ENCODE results near the gene RAB28. TPM values are rescaled to one million over a fixed set of nuclear protein-coding genes. Genes with fewer than 3 reads are reported as not detected.

RAB28 gene
- polyA plus RNA-seq, 1 of the 3 experiments (the other 2 are of a cell fraction) = 10.5 TPM

DNA sequence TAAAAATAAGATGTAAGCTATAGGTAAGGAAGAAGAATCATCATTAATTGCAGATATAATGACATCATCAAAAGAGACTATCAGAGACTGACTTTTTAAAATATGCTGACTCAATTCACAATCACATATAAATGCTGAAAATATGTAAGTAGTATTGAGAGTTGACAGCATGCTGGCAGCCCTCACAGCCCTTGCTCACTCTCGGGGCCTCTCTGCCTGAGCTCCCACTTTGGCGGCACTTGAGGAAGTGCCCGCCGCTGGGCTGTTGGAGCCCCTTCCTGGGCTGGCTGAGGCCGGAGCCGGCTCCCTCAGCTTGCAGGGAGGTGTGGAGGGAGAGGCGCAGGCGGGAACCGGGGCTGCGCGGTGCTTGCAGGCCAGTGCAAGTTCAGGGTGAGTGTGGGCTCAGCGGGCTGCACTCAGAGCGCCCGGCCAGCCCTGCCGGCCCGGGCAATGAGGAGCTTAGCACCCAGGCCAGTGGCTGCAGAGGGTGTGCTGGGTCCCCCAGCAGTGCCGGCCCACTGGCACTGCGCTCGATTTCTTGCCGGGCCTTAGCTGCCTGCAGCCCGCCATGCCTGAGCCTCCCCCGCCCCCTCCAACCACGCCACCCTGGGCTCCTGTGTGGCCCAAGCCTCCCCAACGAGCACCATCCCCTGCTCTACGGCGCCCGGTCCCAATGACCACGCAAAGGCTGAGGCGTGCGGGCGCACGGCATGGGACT lies 68.9 kb downstream of the RAB28 start:
- DNase-seq = no peak
- Histone ChIP-seq H3K4me2 (no peak overlapping the region), H3K36me3 (replicated peaks in 1 of 2; ENCODE audit: control insufficient read depth in 1 of 2, insufficient read depth in 2 of 2, low read length in 1 of 2) (no peaks in the 10 kb centered on the region), H3K79me2 (ENCODE audit: insufficient read depth) (peaks cover 9% of the 10 kb centered on the region), H3K27me3 (ENCODE audit: insufficient read depth) (no peaks in the 10 kb centered on the region), H4K20me1 (ENCODE audit: insufficient read depth) (no peaks in the 10 kb centered on the region), H2AFZ (ENCODE audit: low read depth) (no peak overlapping the region), H3K27ac (ENCODE audit: low read depth in 2 of 2, low read length in 1 of 2) (no peak overlapping the region), H3K4me3 (ENCODE audit: low read depth in 2 of 2, low read length in 1 of 2) (no peak overlapping the region), H3K9ac (no peak overlapping the region), H3K9me3 (peaks cover 3% of the 10 kb centered on the region; the same call in 1 of the 2 replicates), H3F3A (replicated peaks; ENCODE audit: insufficient read depth) (peaks cover 4% of the 10 kb centered on the region), H3K4me1 (ENCODE audit: control insufficient read depth in 1 of 2, insufficient read depth in 2 of 2, low read depth in 1 of 2, low read length in 1 of 2) (peaks cover 0 to 3% of the 10 kb centered on the region in 2 experiments; a peak in 3 of 4 replicates), H3K9me2 (no peaks in the 10 kb centered on the region)
- TF ChIP-seq GATA2 (CRISPR knock-in tag; IDR thresholded peaks at IDR 0.05) = no peak
- TF ChIP-seq, protein P1, sequence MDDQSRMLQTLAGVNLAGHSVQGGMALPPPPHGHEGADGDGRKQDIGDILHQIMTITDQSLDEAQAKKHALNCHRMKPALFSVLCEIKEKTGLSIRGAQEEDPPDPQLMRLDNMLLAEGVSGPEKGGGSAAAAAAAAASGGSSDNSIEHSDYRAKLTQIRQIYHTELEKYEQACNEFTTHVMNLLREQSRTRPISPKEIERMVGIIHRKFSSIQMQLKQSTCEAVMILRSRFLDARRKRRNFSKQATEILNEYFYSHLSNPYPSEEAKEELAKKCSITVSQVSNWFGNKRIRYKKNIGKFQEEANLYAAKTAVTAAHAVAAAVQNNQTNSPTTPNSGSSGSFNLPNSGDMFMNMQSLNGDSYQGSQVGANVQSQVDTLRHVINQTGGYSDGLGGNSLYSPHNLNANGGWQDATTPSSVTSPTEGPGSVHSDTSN (IDR thresholded peaks at IDR 0.05) = peak; percentile 16; the same call in 1 of the 2 replicates
- TF ChIP-seq FOXJ3 (CRISPR knock-in tag; IDR thresholded peaks at IDR 0.05) = no peak
- ChIA-PET CTCF (no interaction called here), POLR2A (no interaction called here)
- WGBS (ENCODE audit: low lambda C conversion rate) = 93% methylated on average over 12 of the region's 32 CpGs

DNA sequence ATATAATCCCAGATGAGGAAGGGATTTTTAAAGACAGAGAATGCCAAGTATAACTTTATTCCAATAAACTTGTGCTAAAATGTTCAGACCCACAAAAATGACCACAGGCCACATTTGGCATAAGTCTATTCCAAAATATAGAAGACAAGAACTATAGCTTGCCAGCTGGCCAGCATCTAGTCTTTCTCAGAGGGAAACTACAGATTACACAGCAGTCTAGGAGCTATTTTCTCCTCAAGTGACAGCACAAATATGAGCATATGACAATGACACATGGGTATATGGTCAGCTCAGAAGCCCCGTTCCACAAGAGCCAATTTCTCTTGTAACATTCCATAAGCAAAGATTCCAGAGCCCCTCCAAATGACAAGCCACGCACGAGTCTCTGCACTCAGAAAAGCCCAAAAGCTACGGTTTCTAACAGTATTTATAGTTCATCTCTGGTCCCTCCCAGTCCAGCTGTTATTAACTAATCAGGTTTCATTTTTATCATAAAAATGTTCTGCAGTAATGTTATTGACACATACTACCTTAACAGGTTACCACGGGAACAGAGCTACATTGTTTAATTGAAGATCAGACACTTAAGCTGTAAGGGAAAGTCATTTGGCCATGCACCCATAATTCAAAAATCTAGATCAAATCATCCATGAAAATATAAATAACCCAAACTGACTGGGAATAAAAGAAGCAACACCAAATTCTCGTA lies 70.3 kb downstream of the RAB28 start:
- Histone ChIP-seq H3K9me3 (no peaks in the 10 kb centered on the region), H3K27ac (ENCODE audit: low read depth in 2 of 2, low read length in 1 of 2) (no peak overlapping the region), H3F3A (replicated peaks; ENCODE audit: insufficient read depth) (peaks cover 4% of the 10 kb centered on the region), H3K4me2 (no peak overlapping the region), H3K9me2 (no peaks in the 10 kb centered on the region), H3K36me3 (replicated peaks in 1 of 2; ENCODE audit: control insufficient read depth in 1 of 2, insufficient read depth in 2 of 2, low read length in 1 of 2) (no peaks in the 10 kb centered on the region), H4K20me1 (ENCODE audit: insufficient read depth) (no peaks in the 10 kb centered on the region), H3K79me2 (ENCODE audit: insufficient read depth) (peaks cover 14% of the 10 kb centered on the region), H3K9ac (no peak overlapping the region), H3K27me3 (ENCODE audit: insufficient read depth) (no peaks in the 10 kb centered on the region), H3K4me3 (ENCODE audit: low read depth in 2 of 2, low read length in 1 of 2) (no peak overlapping the region), H2AFZ (ENCODE audit: low read depth) (no peak overlapping the region), H3K4me1 (ENCODE audit: control insufficient read depth in 1 of 2, insufficient read depth in 2 of 2, low read depth in 1 of 2, low read length in 1 of 2) (peaks cover 0 to 3% of the 10 kb centered on the region in 2 experiments; a peak in 3 of 4 replicates)
- WGBS (ENCODE audit: low lambda C conversion rate) = 83% methylated on average over 6 of the region's 6 CpGs
- TF ChIP-seq TEAD4 (IDR thresholded peaks at IDR 0.05; ENCODE audit: borderline replicate concordance, insufficient read depth) = no peak
- no peak for TF ChIP-seq MXI1 (IDR thresholded peaks at IDR 0.05; ENCODE audit: low read depth, low read length)
- TF ChIP-seq GABPA (IDR thresholded peaks at IDR 0.05; ENCODE audit: low read depth) = no peak
- TF ChIP-seq, protein P2, sequence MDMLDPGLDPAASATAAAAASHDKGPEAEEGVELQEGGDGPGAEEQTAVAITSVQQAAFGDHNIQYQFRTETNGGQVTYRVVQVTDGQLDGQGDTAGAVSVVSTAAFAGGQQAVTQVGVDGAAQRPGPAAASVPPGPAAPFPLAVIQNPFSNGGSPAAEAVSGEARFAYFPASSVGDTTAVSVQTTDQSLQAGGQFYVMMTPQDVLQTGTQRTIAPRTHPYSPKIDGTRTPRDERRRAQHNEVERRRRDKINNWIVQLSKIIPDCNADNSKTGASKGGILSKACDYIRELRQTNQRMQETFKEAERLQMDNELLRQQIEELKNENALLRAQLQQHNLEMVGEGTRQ (IDR thresholded peaks at IDR 0.05; ENCODE audit: borderline replicate concordance, low read depth, low read length) = no peak
- TF ChIP-seq, protein P3, sequence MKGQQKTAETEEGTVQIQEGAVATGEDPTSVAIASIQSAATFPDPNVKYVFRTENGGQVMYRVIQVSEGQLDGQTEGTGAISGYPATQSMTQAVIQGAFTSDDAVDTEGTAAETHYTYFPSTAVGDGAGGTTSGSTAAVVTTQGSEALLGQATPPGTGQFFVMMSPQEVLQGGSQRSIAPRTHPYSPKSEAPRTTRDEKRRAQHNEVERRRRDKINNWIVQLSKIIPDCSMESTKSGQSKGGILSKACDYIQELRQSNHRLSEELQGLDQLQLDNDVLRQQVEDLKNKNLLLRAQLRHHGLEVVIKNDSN (IDR thresholded peaks at IDR 0.05; ENCODE audit: borderline replicate concordance, low read depth) = no peak
- no peak for TF ChIP-seq RFX5 (IDR thresholded peaks at IDR 0.05; ENCODE audit: low read length)
- no peak for TF ChIP-seq MEF2A (IDR thresholded peaks at IDR 0.05; ENCODE audit: borderline replicate concordance, low read depth)
- TF ChIP-seq TAF1 (IDR thresholded peaks at IDR 0.05; ENCODE audit: borderline replicate concordance, low read depth, low read length) = no peak
- ChIA-PET CTCF (no interaction called here), POLR2A (no interaction called here)
- DNase-seq = no peak

Measured in SK-N-SH (cell line).